Measurements from ENCODE around the gene TIGD4.
A peak's percentile ranks its signal among the peaks of the same experiment; 100 is the strongest.
"Not testable (repeated sequence)": the region's sequence is repeated elsewhere in the genome, so short reads cannot be mapped to it uniquely, and the experiment has no call there.

TIGD4 gene

DNA sequence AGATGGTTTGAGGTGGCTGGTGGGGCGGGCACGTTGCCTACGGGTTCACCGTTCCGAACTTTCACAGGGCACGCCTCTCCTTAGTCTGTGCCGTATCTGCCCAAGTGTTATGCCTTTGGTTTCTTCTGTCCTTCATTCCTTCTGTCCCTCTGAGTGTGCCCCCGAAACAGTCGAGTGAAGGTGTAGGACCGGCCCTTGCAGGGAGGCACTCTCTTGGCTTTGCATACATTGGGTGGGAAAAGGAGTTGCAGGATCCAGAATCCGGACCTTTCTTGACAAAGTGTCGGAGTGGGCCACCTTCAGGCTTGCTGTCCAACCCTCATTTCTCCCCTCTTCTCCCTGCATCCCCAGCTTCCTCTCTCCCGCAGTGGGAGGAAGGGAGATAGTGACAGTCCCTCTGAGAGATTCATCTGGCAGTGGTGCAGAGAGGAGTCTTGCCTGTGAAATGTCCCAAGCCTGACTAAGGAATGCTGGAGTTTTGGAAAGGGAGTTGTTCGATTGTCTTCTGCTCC is 793 bp upstream of the TIGD4 start:
- DNase-seq (ENCODE audit: low spot score): no peak

- DNase-seq (ENCODE audit: low spot score): peak; percentile 25
Measured at GRCh38 chr4:152778656-152779512, 646 bp downstream of the TIGD4 start.

GRCh38 chr4:152777488-152777887 is 2.0 kb downstream of the TIGD4 start:
- DNase-seq (ENCODE audit: low spot score): no peak

GRCh38 chr4:152776352-152776751 is 3.2 kb downstream of the TIGD4 start:
- DNase-seq (ENCODE audit: low spot score): no peak

- DNase-seq (ENCODE audit: low spot score): no peak
Measured at GRCh38 chr4:152773953-152774352, 5.6 kb downstream of the TIGD4 start.

DNA sequence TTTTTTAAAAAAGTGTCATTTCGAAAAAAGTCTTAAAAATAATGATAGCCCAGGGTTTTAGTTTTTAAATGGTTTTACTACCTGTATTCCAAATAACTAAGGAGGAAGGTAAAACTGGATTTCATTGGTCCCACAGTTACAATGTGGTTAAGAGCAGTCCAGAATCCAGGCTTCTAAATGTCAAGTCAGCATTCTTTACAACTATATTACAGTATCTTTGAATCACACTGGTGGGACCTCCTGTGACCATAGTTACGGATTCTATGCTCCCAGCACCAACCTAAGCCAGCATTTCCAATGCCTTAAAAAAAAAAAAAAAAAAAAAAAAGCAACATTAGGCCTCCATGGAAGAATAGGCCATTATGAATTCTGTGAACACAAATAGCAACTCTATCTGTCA is 6.2 kb downstream of the TIGD4 start:
- no peak for DNase-seq (ENCODE audit: low spot score)

DNA sequence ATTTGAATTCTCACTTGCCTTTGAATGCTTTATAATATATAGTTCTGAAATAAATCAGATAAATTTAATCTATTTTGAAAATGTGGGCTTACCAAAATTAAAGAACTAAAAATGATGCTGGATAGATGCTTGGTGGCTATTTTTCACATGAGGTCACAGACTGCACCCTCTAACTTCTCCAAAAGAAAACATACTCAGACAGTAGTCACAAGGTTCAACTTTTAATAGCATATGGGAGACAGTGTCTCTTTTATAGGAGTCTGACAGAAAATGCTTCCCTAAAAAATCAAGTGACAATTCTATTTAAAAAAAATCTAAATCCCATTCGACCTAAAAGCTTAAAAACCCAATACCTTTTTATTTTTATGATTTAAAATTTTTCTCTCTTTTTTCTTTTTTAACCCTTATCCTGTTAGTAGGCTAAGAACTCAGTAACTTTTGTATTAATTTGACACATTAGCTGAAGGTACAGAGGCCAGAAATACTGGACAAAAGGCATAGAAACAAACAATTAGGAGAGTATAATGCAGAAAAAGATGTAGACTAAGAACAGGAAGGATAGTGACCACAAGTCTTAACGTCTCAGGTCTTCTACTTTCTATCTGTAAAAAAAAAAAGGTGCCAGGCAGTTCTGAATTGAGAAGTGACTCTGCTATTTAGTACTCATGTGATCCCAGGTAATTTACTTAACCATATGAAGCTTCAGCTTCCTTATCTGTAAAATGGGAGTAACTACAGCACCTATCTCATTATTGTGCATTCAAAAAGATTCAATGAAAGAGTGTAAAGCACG is 7.6 kb downstream of the TIGD4 start:
- no peak for DNase-seq (ENCODE audit: low spot score)

GRCh38 chr4:152765069-152765737 is 14.3 kb downstream of the TIGD4 start:
- not testable (repeated sequence) for DNase-seq (ENCODE audit: low spot score)

DNA sequence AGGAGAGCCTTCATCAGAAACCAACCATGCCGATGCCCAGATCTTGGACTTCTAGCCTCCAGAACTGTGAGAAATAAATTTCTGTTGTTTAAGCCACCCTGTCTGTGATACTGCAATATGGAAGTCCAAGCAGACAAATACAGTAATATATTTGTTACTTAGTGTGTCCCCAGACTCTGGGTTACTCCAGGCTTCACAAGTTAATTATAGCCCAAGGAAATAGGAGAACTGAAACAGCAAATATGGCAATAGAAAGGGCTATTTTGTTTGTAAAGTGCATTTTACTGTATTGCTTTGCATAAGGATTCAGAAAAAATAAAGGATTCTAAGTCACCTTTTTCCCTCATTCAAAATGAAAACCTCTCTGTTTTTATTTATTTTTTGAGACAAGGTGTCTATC is 15.7 kb downstream of the TIGD4 start:
- no peak for DNase-seq (ENCODE audit: low spot score)

- DNase-seq (ENCODE audit: low spot score): no peak
Measured at GRCh38 chr4:152748619-152749018, 30.9 kb downstream of the TIGD4 start.

DNA sequence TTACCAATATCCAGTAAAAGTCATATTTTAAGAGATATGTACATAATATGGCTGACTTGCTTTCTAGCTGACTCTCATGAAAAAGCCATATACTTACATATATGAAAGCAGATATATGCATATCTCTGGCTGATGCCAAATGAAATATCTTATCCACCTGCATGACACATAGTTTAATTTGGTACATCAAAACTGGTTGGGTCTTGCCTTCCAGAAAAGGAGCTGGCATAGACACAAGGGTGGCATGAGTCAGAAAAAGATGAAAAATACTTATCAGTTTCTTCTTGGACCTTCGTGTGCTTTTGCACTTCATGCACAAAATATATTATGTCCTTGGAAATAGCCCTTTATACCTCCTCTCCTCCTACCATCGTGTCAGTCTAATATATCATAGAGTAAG is 32.1 kb downstream of the TIGD4 start:
- no peak for DNase-seq (ENCODE audit: low spot score)

GRCh38 chr4:152738827-152739226 is 40.7 kb downstream of the TIGD4 start:
- no peak for DNase-seq (ENCODE audit: low spot score)

DNA sequence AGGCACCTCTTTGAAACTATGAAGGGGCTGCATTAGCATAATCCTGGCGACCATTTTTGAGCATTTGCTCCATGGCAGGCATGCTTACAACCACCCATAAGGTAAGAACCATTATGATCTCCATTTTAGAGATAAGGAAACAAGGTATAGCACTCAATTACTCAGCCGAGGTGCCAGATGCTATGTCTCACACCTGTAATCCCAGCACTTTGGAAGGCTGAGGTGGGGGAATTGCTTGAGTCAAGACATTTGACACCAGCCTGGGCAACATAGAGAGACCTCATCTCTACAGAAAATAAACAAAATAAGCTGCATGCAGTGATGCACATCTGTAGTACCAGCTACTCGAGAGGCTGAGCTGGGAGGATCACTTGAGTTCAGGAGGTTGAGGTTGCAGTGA is 43.6 kb downstream of the TIGD4 start:
- DNase-seq (ENCODE audit: low spot score): no peak

- peak; percentile 40 for DNase-seq (ENCODE audit: low spot score)
Measured at GRCh38 chr4:152735396-152735859, 44.1 kb downstream of the TIGD4 start.

- no peak for DNase-seq (ENCODE audit: low spot score)
Measured at GRCh38 chr4:152734699-152735050, 44.9 kb downstream of the TIGD4 start.

GRCh38 chr4:152734015-152734698 is 45.4 kb downstream of the TIGD4 start:
- no peak for DNase-seq (ENCODE audit: low spot score)

DNA sequence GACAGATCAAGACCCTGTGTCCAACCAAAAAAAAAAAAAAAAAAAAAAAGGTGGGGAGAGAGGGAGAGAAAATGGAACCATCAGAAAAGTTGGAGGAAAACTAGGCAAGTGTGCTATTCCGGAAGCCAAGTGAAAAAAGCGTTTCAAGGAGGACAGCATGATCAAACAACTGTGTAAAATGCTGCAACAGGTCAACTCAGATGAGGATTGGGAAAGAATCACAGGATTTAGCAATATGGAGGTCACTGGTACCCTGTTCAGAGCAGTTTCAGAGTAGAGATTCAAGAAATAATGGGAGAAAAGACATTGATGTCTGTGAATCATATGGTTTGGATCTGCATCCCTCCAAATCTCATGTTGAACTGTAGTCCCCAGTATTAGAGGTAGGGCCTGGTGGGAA is 47.5 kb downstream of the TIGD4 start:
- no peak for DNase-seq (ENCODE audit: low spot score)

DNA sequence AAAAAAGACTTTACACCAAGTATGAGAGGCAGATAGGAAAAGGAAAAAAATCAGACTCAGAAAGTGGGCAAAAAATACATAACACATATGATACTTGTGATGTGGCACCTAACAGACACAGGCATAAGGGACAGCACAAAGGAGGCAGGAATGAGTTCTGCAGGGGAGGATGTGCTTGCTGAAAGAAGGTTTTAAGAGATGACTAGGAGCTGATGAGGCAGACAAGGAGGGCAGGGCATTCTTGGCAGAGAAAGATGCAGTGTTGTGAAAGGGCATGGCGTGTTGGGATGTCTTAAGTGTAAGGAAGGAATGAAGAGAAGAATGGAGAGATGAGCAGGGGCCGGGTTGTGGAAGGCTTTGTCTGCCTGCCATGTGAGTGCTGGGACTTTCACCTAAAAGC is 50.1 kb downstream of the TIGD4 start:
- DNase-seq (ENCODE audit: low spot score): no peak

GRCh38 chr4:152728343-152728742 is 51.2 kb downstream of the TIGD4 start:
- no peak for DNase-seq (ENCODE audit: low spot score)

GRCh38 chr4:152727784-152728183 is 51.7 kb downstream of the TIGD4 start:
- no peak for DNase-seq (ENCODE audit: low spot score)

- no peak for DNase-seq (ENCODE audit: low spot score)
Measured at GRCh38 chr4:152724494-152724893, 55.0 kb downstream of the TIGD4 start.

DNA sequence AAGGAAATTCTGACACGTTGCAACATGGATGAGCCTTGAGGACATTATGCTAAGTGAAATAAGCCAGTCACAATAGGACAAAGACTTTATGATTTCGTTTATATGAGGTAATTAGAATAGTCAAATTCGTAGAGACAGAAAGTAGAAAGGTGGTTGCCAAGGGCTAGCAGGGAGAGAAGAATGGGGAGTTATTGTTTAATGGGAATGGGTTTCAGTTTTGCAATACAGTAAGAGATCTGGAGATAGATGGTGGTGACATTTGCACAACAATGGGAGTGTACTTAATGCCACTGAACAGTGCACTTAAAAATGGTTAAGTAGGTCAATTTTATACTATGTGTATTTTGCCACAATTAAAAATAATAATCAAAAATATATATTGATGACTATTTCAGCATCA is 56.3 kb downstream of the TIGD4 start:
- DNase-seq (ENCODE audit: low spot score): no peak

Data from germinal center (tissue), 1 donor.